Stimulated activated naive CD8-positive, alpha-beta T cell treated with anti-CD3 and anti-CD28 coated beads, Interleukin-15, Interleukin-2, amounts not matched to agents 100 U/mL and 50 U/mL, for 24 hours (primary cell): Measurements from ENCODE around the gene NUDT5.
A peak's percentile ranks its signal among the peaks of the same experiment; 100 is the strongest.
"Not testable (repeated sequence)": the region's sequence is repeated elsewhere in the genome, so short reads cannot be mapped to it uniquely, and the experiment has no call there.

ENCODE experiments used
- ATAC-seq: fragments of 150-1000 bp; cut with Tn5 transposase; one replicate; pipeline ENCODE4 v1.10.0; 2021
- DNase-seq: peaks from one replicate; pipeline ENCODE4 v3.0.0; 2021

NUDT5 gene

GRCh38 chr10:12195603-12196506 lies at the start of gene NUDT5, which contains the start of gene CDC123:
Gene NUDT5, minus strand, starts transcription at chr10:12195891. Its CDS starts 9,600 bp downstream, at chr10:12186291.
Gene CDC123, plus strand, starts transcription at chr10:12196188. Its CDS starts 58 bp downstream, at chr10:12196246.
- DNase-seq (peak; percentile 88), ATAC-seq (peak; percentile 95)

GRCh38 chr10:12243864-12244620 lies 48.4 kb upstream of the NUDT5 start:
- no peak for DNase-seq
- peak; percentile 11 for ATAC-seq

DNA sequence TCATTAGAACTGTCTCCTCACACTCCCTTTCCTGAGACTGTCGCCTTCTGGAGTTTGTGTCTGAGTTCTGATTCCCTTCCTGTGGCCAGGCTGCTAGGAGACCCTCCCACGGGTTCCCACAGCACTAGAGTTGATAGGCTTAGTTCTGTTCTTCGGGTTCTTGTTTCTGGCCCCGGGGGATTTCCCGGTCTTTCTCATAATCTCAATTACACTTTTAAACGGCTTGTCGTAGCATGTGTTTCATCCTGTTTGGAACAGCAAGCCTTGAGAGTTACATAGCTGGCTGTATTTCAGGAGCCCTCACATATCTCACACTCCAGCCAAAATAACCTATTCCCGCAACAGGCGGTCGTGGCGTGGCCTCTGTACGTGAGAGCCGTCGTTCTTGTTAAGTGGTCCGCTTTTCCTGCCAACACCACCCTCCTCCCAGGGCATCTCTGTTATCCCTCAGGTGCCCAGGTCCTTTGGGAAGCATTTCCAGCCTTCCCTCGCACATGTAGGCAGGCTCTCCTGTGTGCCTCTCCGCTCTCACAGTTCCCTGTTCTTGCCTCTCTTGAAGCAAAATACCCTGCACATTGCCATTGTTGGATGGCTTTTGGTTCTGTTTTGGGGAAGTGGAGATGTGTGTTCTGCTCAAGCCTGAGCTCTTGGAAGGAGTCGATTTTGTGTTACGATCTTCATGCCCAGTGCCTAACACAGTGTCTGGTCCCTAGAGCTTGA lies 46.3 kb upstream of the NUDT5 start:
- DNase-seq (peak; percentile 77), ATAC-seq (peak; percentile 97)

- ATAC-seq (no peak), DNase-seq (no peak)
Observed at GRCh38 chr10:12238821-12239220, 43.1 kb upstream of the NUDT5 start.

- DNase-seq: no peak
- ATAC-seq: no peak
Observed at GRCh38 chr10:12237265-12238220, 41.9 kb upstream of the NUDT5 start.

DNA sequence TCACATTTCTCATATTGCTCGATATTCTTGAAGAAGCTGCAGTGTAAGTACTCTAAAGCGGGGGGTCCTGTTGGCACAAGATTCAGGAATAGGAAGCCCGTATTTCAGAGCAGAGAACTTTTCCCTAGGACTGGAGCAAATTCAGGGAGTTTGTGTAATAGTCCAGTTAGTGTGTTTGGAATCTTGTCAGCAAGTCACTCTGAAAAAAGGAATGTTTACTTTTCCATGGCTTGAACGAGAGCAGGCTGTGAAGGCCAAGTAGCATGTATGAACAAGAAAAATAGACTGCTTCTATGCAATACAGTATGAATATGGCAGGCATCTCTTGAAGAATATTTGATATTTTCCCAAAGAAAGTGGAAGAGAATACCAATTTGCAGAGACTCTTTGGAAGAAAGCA lies 40.1 kb upstream of the NUDT5 start:
- ATAC-seq (no peak), DNase-seq (no peak)

DNA sequence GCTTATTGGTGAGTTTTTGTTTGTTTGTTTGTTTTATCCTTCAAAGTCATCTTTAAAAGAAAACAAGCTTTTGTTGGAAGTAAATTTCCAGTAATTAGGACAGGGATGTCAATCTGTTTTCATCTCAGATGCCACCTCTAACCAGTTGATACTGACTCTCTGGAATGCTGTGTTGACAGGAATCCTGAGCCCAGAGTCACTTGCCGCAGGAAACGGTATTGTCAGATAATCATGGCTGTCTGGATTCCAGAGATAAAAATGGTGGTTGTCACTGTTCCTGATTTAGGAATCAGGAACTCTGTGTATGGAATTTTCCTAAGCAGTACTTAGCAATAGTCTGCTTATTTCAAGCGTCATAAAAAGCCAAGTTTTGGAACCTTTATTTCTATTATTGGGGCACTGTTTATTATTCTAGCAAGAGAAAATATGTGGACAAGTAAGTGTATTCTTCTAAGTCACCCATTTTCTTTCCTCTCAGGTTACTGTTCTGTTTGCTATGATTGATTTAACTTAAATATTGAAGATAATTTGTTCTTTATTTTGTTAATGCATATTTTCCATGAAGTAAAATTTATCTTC lies 39.5 kb upstream of the NUDT5 start:
- no peak for ATAC-seq
- DNase-seq: no peak

DNA sequence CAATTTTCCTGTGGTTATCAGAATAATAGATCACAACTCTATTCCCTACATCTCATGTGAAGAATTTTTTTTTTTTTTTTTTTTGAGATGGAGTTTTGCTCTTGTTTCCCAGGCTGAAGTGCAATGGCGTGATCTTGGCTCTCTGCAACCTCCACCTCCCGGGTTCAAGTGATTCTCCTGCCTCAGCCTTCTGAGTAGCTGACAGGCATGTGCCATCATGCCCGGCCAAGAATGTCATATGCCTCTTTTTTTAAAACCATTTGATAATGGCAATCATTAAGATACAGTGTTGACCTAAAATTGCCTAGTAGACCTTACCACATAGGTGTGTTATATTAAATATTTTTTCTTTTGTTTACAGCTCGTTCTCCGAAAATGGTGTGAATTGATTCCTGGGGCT lies 39.0 kb upstream of the NUDT5 start:
- DNase-seq, ATAC-seq: not testable (repeated sequence)

DNA sequence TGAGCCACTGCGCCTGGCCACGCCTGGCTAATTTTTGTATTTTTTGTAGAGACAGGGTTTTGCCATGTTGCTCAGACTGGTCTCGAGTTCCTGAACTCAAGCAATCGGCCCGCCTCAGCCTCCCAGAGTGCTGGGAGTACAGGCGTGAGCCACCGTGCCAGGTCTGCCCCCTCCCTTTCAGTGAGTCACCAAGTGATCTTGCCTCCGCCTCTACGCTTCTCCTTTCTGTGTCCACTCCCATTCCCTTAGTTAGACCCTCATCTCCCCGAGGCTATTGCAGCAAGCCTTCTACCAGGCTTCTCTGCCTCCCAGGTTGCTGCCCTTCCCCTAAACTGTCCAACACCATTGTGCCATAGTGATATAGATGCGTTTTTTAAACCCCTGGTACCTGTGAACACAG lies 33.2 kb upstream of the NUDT5 start:
- DNase-seq (no peak), ATAC-seq (peak; percentile 14)

GRCh38 chr10:12226438-12226837 lies 30.7 kb upstream of the NUDT5 start:
- not testable (repeated sequence) for ATAC-seq

GRCh38 chr10:12225444-12225843 lies 29.8 kb upstream of the NUDT5 start:
- ATAC-seq (no peak), DNase-seq (no peak)

More at GRCh38 chr10:12226438-12226837, 30.7 kb upstream of the NUDT5 start:
- not testable (repeated sequence) for DNase-seq

DNA sequence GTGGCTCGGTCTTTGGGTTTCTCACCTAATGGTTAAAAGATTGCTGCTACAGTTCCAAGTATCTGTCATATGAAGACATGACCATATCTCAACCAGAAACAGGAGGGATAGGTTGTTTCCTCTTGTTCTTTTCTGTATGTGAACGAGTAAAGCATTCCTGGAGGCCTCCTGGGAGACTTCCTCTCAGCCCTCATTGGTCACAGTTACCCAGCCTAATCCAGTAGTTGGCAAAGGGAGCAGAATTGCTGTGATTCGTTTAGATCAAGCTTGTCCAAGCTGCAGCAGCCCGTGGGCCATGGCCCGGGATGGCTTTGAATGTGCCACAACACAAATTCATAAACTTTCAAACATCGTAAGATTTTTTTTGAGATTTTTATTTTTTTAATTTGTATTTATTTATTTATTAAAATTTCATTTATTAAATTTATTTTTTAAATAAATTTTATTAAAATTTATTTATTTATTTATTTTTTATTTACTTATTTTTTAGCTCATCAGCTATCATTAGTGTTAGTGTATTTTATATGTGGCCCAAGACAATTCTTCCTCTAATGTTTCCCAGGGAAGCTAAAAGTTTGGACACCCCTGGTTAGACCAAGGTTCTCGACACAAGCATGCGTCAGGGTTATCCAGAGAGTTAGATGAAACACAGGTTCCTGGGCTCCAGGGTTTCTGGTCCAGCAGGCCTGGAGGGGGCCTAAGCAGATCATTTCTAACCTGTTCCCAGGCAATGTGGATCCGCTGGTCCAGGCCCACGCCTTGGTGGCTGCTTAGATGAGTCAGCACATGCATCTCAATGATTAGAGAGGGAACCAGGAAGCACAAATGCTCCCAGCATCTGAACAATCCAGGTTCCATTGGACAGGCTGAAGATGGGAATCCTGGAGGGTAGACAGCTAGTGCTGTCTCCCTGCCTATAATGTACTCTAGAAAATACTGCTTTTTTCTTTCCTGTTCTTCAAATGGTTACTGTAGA lies 25.9 kb upstream of the NUDT5 start:
- ATAC-seq: no peak
- DNase-seq: no peak

- ATAC-seq: no peak
- no peak for DNase-seq
Observed at GRCh38 chr10:12218991-12219390, 23.3 kb upstream of the NUDT5 start.

GRCh38 chr10:12214763-12215218 lies 19.1 kb upstream of the NUDT5 start:
- DNase-seq (peak; percentile 49), ATAC-seq (no peak)

DNA sequence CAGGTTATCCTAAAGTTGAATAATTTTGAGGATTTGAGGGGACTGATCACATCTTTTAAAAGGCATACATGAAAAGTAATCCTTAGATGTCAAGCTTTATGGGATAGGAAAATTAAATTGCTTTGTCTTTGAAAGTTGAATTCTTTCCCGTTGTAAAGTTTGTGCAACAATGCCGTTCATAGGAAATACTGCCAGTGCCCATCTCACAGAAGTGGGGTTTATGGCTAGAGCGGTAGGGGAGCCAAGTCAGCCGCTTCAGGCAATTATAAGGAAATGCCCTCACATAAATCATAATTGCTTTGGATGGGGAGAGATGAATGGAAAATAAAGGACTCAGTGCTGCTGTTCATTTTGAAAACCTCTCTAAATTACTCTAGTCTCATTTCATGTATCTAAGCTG lies 18.4 kb upstream of the NUDT5 start:
- no peak for DNase-seq
- no peak for ATAC-seq

DNA sequence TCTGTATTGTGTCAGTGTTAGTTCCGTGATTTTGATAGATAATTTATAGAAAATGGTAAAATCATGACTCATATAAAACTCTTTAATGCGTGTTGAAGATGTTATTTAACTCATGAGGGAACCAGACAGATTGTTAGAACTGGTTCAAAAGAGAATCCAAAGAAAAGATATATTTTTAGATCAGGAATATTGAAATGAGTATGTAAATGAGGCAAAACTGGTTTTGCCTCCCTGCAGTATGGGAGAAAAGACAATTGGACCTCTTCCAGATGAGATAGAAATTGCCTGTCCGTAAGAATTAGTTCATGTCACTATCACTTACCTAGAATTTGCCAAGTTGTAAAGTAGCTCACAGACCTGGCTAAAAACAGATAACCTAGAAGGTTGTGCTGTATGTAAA lies 17.9 kb upstream of the NUDT5 start:
- DNase-seq: no peak
- no peak for ATAC-seq

- no peak for ATAC-seq
Observed at GRCh38 chr10:12212454-12212853, 16.8 kb upstream of the NUDT5 start.

GRCh38 chr10:12208460-12208859 lies 12.8 kb upstream of the NUDT5 start:
- ATAC-seq (no peak), DNase-seq (no peak)

More at GRCh38 chr10:12212454-12212853, 16.8 kb upstream of the NUDT5 start:
- no peak for DNase-seq

GRCh38 chr10:12207114-12207513 lies 11.4 kb upstream of the NUDT5 start:
- ATAC-seq: no peak
- no peak for DNase-seq
